ENCODE measurements around the gene SLC2A4. TPM values are rescaled to one million over a fixed set of nuclear protein-coding genes. Genes with fewer than 3 reads are reported as not detected.
"Not testable (repeated sequence)": the region's sequence is repeated elsewhere in the genome, so short reads cannot be mapped to it uniquely, and the experiment has no call there.

Gene SLC2A4
- total RNA-seq, 1 donor from 2014 or later = under 0.01 TPM

- DNase-seq (ENCODE audit: low spot score in 2 of 2) (no peak), FAIRE-seq (no peak)
These were observed 36.8 kb downstream of the SLC2A4 start for GRCh38 chr17:7318121-7318860.

GRCh38 chr17:7321466-7321865 lies 39.9 kb downstream of the SLC2A4 start:
- FAIRE-seq (no peak), DNase-seq (ENCODE audit: low spot score in 2 of 2) (no peak)

- no peak for DNase-seq (ENCODE audit: low spot score in 2 of 2)
- no peak for FAIRE-seq
These were observed 41.1 kb downstream of the SLC2A4 start for GRCh38 chr17:7322520-7323194.

GRCh38 chr17:7323731-7324437 lies 42.4 kb downstream of the SLC2A4 start:
- DNase-seq (ENCODE audit: low spot score in 2 of 2) (peak; percentile 51 to 69), FAIRE-seq (no peak)

GRCh38 chr17:7324438-7324779 lies 42.9 kb downstream of the SLC2A4 start:
- DNase-seq (ENCODE audit: low spot score in 2 of 2) (no peak), FAIRE-seq (no peak)

- FAIRE-seq (no peak), DNase-seq (ENCODE audit: low spot score in 2 of 2) (no peak)
These were observed 43.6 kb downstream of the SLC2A4 start for GRCh38 chr17:7325031-7325528.

GRCh38 chr17:7326186-7326585 lies 44.7 kb downstream of the SLC2A4 start:
- FAIRE-seq (no peak), DNase-seq (ENCODE audit: low spot score in 2 of 2) (peak in 1 of 2 donors; percentile 19)

GRCh38 chr17:7327056-7327455 lies 45.5 kb downstream of the SLC2A4 start:
- DNase-seq (ENCODE audit: low spot score in 2 of 2) (peak in 1 of 2 donors; percentile 22), FAIRE-seq (no peak)

GRCh38 chr17:7327501-7327900 lies 46.0 kb downstream of the SLC2A4 start:
- no peak for FAIRE-seq
- peak in 1 of 2 donors; percentile 14 for DNase-seq (ENCODE audit: low spot score in 2 of 2)

GRCh38 chr17:7328009-7328408 lies 46.5 kb downstream of the SLC2A4 start:
- FAIRE-seq (no peak), DNase-seq (ENCODE audit: low spot score in 2 of 2) (no peak)

- peak in 1 of 2 donors; percentile 55 for DNase-seq (ENCODE audit: low spot score in 2 of 2)
- FAIRE-seq = no peak
These were observed 47.4 kb downstream of the SLC2A4 start, which contains the start of gene NEURL4 for GRCh38 chr17:7328840-7329373. NEURL4 (minus strand) TSS chr17:7329335; CDS start chr17:7329312, 23 bp downstream.

- DNase-seq (ENCODE audit: low spot score in 2 of 2) (peak; percentile 98 to 99), FAIRE-seq (no peak)
These were observed 48.0 kb downstream of the SLC2A4 start for GRCh38 chr17:7329374-7329996.

- DNase-seq (ENCODE audit: low spot score in 2 of 2) (peak; percentile 81 to 86), FAIRE-seq (no peak)
These were observed 48.6 kb downstream of the SLC2A4 start for GRCh38 chr17:7329997-7330637.

GRCh38 chr17:7330638-7331015 lies 49.1 kb downstream of the SLC2A4 start:
- DNase-seq (ENCODE audit: low spot score in 2 of 2) (no peak), FAIRE-seq (no peak)

- no peak for DNase-seq (ENCODE audit: low spot score in 2 of 2)
- FAIRE-seq = no peak
These were observed 50.6 kb downstream of the SLC2A4 start for GRCh38 chr17:7332111-7332510.

GRCh38 chr17:7332600-7333069 lies 51.1 kb downstream of the SLC2A4 start:
- FAIRE-seq = not testable (repeated sequence)

GRCh38 chr17:7334938-7335538 lies 53.5 kb downstream of the SLC2A4 start:
- no peak for FAIRE-seq
- DNase-seq (ENCODE audit: low spot score in 2 of 2) = no peak

More at GRCh38 chr17:7332600-7333069, 51.1 kb downstream of the SLC2A4 start:
- DNase-seq (ENCODE audit: low spot score in 2 of 2) = not testable (repeated sequence)

GRCh38 chr17:7335765-7336164 lies 54.2 kb downstream of the SLC2A4 start:
- FAIRE-seq; DNase-seq (ENCODE audit: low spot score in 2 of 2): not testable (repeated sequence)
